ENCODE data around the gene UVRAG.
"Not testable (repeated sequence)": the region's sequence is repeated elsewhere in the genome, so short reads cannot be mapped to it uniquely, and the experiment has no call there.

Gene UVRAG

GRCh38 chr11:76081084-76081483 is 266.1 kb downstream of the UVRAG start:
- not testable (repeated sequence) for DNase-seq

- DNase-seq = no peak
Observed at GRCh38 chr11:76083563-76084451, 268.8 kb downstream of the UVRAG start.

- DNase-seq = no peak
Observed at GRCh38 chr11:76085270-76085669, 270.3 kb downstream of the UVRAG start.

- no peak for DNase-seq
Observed at GRCh38 chr11:76086743-76087635, 272.0 kb downstream of the UVRAG start.

GRCh38 chr11:76087749-76088148 is 272.7 kb downstream of the UVRAG start:
- no peak for DNase-seq

- DNase-seq = no peak
Observed at GRCh38 chr11:76088511-76088910, 273.5 kb downstream of the UVRAG start.

GRCh38 chr11:76090174-76090573 is 275.2 kb downstream of the UVRAG start:
- DNase-seq = no peak

- no peak for DNase-seq
Observed at GRCh38 chr11:76090821-76091220, 275.8 kb downstream of the UVRAG start.

- no peak for DNase-seq
Observed at GRCh38 chr11:76094740-76095139, 279.7 kb downstream of the UVRAG start.

- DNase-seq = no peak
Observed at GRCh38 chr11:76095891-76096290, 280.9 kb downstream of the UVRAG start.

GRCh38 chr11:76096552-76096951 is 281.5 kb downstream of the UVRAG start:
- DNase-seq = no peak

- no peak for DNase-seq
Observed at GRCh38 chr11:76102802-76103201, 287.8 kb downstream of the UVRAG start.

- DNase-seq = no peak
Observed at GRCh38 chr11:76103460-76103859, 288.4 kb downstream of the UVRAG start.

GRCh38 chr11:76104285-76104684 is 289.3 kb downstream of the UVRAG start:
- DNase-seq = no peak

- DNase-seq = no peak
Observed at GRCh38 chr11:76105637-76106036, 290.6 kb downstream of the UVRAG start.

- no peak for DNase-seq
Observed at GRCh38 chr11:76107971-76108370, 293.0 kb downstream of the UVRAG start.

- DNase-seq = no peak
Observed at GRCh38 chr11:76114238-76114637, 299.2 kb downstream of the UVRAG start.

- DNase-seq = no peak
Observed at GRCh38 chr11:76115555-76115954, 300.5 kb downstream of the UVRAG start.

GRCh38 chr11:76119032-76119431 is 304.0 kb downstream of the UVRAG start:
- no peak for DNase-seq

GRCh38 chr11:76119779-76120178 is 304.8 kb downstream of the UVRAG start:
- DNase-seq = no peak

- no peak for DNase-seq
Observed at GRCh38 chr11:76120513-76121101, 305.6 kb downstream of the UVRAG start.

- DNase-seq = no peak
Observed at GRCh38 chr11:76123248-76123647, 308.2 kb downstream of the UVRAG start.
